ENCODE results near the gene FAM217A.

The FAM217A gene

DNA sequence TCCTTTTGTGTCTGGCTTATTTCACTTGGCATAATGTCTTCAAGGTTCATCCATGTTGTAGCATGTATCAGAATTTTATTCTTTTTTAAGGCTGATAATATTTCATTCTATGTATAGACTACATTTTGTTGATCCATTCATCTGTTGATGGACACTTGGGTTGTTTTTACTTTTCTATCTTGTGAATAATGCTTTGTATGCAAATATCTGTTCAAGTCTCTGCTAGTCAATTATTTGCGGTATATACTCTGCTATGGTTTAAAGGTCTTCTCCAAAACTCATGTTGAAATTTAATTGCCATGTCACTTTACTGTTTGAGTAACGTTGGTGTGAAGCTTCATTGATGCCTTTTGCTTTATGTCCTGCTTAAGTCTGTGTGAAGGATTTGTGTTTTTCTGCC, 28.9 kb upstream of the FAM217A start:
- Histone ChIP-seq H3K36me3 (no peaks in the 10 kb centered on the region), H3K27ac (no peak overlapping the region), H3K9me3 (ENCODE audit: severe bottlenecking) (peaks cover 7% of the 10 kb centered on the region), H3K4me3 (ENCODE audit: low read depth, low read length) (no peak overlapping the region), H3K27me3 (ENCODE audit: insufficient read depth, low read depth, severe bottlenecking) (no peaks in the 10 kb centered on the region)
- TF ChIP-seq CTCF (IDR thresholded peaks at IDR 0.05; ENCODE audit: low read depth, low read length): no peak
- DNase-seq: no peak

DNA sequence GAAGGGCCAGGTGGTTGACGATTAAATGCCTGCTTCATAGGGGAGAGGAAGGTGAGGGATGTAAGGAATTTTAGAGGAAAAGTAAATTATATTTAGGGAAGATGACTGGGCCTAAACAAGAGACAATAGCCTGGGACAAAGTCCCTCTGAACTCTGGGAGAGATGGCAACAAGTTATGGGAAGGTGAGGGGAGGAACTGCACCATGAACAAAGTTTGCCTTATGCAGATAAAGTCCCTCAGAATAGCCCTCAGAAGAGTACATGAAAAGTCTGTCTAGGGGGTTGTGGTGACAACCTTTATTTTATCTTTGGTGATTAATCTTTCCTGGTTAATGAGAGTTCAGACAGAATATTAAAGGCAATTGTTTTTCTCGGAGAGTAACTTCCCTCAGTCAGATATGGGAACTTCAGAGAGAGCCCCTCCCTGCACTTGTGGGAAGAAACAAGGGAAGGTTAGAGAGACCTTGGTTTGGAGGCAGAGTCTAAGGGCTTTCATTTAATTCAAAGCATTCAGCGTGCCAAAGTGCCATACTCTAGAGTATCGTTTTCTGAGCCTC, 27.1 kb upstream of the FAM217A start:
- H3K36me3 ChIP-seq: no peaks in the 10 kb centered on the region
- H3K27ac ChIP-seq: peak overlapping the region; percentile 11
- no peak for DNase-seq
- H3K9me3 ChIP-seq (ENCODE audit: severe bottlenecking): peaks cover 4% of the 10 kb centered on the region
- H3K4me3 ChIP-seq (ENCODE audit: low read depth, low read length): no peak overlapping the region
- no peak for TF ChIP-seq CTCF (IDR thresholded peaks at IDR 0.05; ENCODE audit: low read depth, low read length)
- no peaks in the 10 kb centered on the region for H3K27me3 ChIP-seq (ENCODE audit: insufficient read depth, low read depth, severe bottlenecking)

DNA sequence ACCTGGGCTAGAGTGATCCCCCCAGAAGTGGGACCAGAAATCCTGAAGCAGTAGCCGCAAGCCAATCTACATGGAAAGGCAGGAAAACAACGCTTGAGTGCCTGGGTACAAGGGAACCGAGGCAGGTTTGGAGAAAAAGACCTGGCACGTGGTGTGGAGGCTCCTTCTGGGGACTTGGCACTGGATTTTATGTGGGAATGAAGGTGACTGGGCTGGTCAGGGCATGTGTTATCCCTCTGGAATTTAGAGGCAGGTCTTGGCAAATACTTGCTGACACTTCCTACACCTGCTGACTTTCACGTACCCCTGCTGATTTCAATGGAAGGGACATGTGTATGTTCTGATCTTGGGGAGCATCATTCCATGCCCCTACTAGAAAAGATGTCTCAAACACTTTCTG, 25.0 kb upstream of the FAM217A start:
- 0 out of 2 replicates have a peak, but pooled peaks cover 2% of the 10 kb centered on the region for H3K36me3 ChIP-seq
- no peak for DNase-seq
- no peak overlapping the region for H3K4me3 ChIP-seq (ENCODE audit: low read depth, low read length)
- H3K9me3 ChIP-seq (ENCODE audit: severe bottlenecking): peaks cover 4% of the 10 kb centered on the region
- no peak overlapping the region for H3K27ac ChIP-seq
- H3K27me3 ChIP-seq (ENCODE audit: insufficient read depth, low read depth, severe bottlenecking): no peaks in the 10 kb centered on the region
- TF ChIP-seq CTCF (IDR thresholded peaks at IDR 0.05; ENCODE audit: low read depth, low read length): no peak

- Histone ChIP-seq H3K27ac (peak overlapping the region; percentile 79), H3K9me3 (ENCODE audit: severe bottlenecking) (peaks cover 4% of the 10 kb centered on the region), H3K4me3 (ENCODE audit: low read depth, low read length) (no peak overlapping the region), H3K27me3 (ENCODE audit: insufficient read depth, low read depth, severe bottlenecking) (no peaks in the 10 kb centered on the region), H3K36me3 (0 out of 2 replicates have a peak, but pooled peaks cover 2% of the 10 kb centered on the region)
- peak; percentile 93 for DNase-seq
- no peak for TF ChIP-seq CTCF (IDR thresholded peaks at IDR 0.05; ENCODE audit: low read depth, low read length)
These were observed 23.8 kb upstream of the FAM217A start for GRCh38 chr6:4102687-4103244.

DNA sequence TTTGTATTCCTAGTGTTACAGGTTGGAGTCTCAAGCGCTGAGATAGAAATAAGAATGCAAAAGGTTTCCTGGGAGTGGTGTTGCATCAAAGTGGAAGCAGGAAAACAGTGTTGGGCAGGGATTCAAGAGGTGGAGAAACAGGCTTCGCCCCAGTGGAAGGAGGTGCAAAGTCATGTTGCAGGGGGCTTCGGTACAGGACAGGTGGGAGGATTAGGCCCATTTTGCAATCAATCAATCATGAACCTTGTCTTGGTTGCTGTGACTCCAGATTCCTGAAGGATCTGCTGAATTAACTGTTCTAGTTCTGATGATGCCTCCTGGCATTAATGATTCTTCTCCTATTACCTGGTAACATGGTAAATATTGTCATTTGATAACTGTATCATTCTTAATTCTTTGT, 22.4 kb upstream of the FAM217A start:
- H3K4me3 ChIP-seq (ENCODE audit: low read depth, low read length): no peak overlapping the region
- TF ChIP-seq CTCF (IDR thresholded peaks at IDR 0.05; ENCODE audit: low read depth, low read length): no peak
- H3K27me3 ChIP-seq (ENCODE audit: insufficient read depth, low read depth, severe bottlenecking): no peaks in the 10 kb centered on the region
- H3K36me3 ChIP-seq: 0 out of 2 replicates have a peak, but pooled peaks cover 2% of the 10 kb centered on the region
- H3K27ac ChIP-seq: no peak overlapping the region
- no peak for DNase-seq
- peaks cover 4% of the 10 kb centered on the region for H3K9me3 ChIP-seq (ENCODE audit: severe bottlenecking)

DNA sequence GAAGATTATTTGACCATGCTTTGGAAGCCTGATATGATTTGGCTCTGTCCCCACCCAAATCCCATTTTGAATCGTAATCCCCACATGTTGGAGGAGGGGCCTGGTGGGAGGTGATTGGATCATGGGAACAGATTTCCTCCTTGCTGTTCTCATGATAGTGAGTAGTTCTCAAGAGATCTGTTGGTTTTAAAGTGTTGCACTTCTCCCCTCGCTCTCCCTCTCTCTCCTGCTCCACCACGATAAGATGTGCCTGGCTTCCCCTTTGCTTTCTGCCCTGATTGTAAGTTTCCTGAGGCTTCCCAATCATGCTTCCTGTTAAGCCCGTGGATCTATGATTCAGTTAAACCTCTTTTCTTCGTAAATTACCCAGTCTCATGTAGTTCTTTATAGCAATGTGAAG, 21.7 kb upstream of the FAM217A start:
- TF ChIP-seq CTCF (IDR thresholded peaks at IDR 0.05; ENCODE audit: low read depth, low read length): no peak
- Histone ChIP-seq H3K4me3 (ENCODE audit: low read depth, low read length) (no peak overlapping the region), H3K27me3 (ENCODE audit: insufficient read depth, low read depth, severe bottlenecking) (no peaks in the 10 kb centered on the region), H3K36me3 (0 out of 2 replicates have a peak, but pooled peaks cover 2% of the 10 kb centered on the region), H3K27ac (no peak overlapping the region), H3K9me3 (ENCODE audit: severe bottlenecking) (peaks cover 4% of the 10 kb centered on the region)
- no peak for DNase-seq

Data from WERI-Rb-1 (cell line).